ENCODE results near the gene B3GAT3. TPM values are rescaled to one million over a fixed set of nuclear protein-coding genes. Genes with fewer than 3 reads are reported as not detected.

B3GAT3 gene
- total RNA-seq, 1 experiment from 2014 or later, result 51.2 TPM

GRCh38 chr11:62665075-62665598 lies 43.4 kb upstream of the B3GAT3 start, which contains the start of the genes C11orf98 and CSKMT:
C11orf98 (minus strand) TSS chr11:62665210; CDS start chr11:62665169, 41 bp downstream.
CSKMT (plus strand) TSS chr11:62665312; CDS start chr11:62665880, 568 bp downstream.
- POLR2A ChIA-PET, result interaction anchor here (0.7 to 8.9 kb wide), 40 partner anchors 9 to 1523 kb away, joined by 3 to 195 read pairs (median 5); partner anchors contain the start of genes B3GAT3, EEF1G, GANAB and HNRNPUL2
- H3K9ac ChIP-seq (ENCODE audit: low read length), result peak within 1 kb of the TSS; percentile 100
- H3K36me3 ChIP-seq (ENCODE audit: control insufficient read depth in 1 of 2, insufficient read depth in 2 of 2, low read length in 2 of 2), result peaks cover 11 to 32% of the 10 kb centered on the region in 2 experiments; a peak in 3 of 4 replicates
- H2AFZ ChIP-seq (ENCODE audit: low read depth, low read length, poor library complexity, severe bottlenecking), result no peak within 1 kb of the TSS
- RAD21 ChIA-PET (ENCODE audit: low non-redundant PET in 1 of 2, low total read pairs in 2 of 2, uncharacterized antibody in 2 of 2, unreplicated experiment in 2 of 2), result interaction anchor here in 1 of 2 experiments (1.7 kb wide), 1 partner anchor 12 kb away, joined by 6 read pairs; the partner anchor contains the start of gene INTS5
- peak within 1 kb of the TSS; percentile 98 for H3K4me2 ChIP-seq (ENCODE audit: low read length)
- peaks cover 24 to 43% of the 10 kb centered on the region in 2 experiments; a peak in 3 of 4 replicates for H3K4me1 ChIP-seq (ENCODE audit: control insufficient read depth in 1 of 2, insufficient read depth in 2 of 2, low read length in 2 of 2)
- peak; percentile 81 for ATAC-seq
- intact Hi-C loops (cut with micrococcal nuclease), result no loop called here
- BruUV-seq (replicated peaks), result TSS peak; percentile 85
- H3K9me3 ChIP-seq (ENCODE audit: control insufficient read depth in 1 of 2, insufficient read depth in 1 of 2, low read depth in 1 of 2, low read length in 2 of 2), result no peaks in the 10 kb centered on the region
- TF ChIP-seq POLR2AphosphoS5 (IDR thresholded peaks at IDR 0.05; ENCODE audit: low read depth, low read length), result peak; percentile 100
- TF ChIP-seq YY1 (IDR thresholded peaks at IDR 0.05; ENCODE audit: extremely low read depth, insufficient replicate concordance, low read depth, low read length), result peak; percentile 82
- TF ChIP-seq EZH2 (IDR thresholded peaks at IDR 0.05), result no peak
- TF ChIP-seq POLR2A (IDR thresholded peaks at IDR 0.05; ENCODE audit: borderline replicate concordance, extremely low read depth, insufficient read depth, insufficient read length), result peak; percentile 99
- peak; percentile 70; the same call in 1 of the 2 replicates for TF ChIP-seq ZFX (IDR thresholded peaks at IDR 0.05)
- H3K27ac ChIP-seq (ENCODE audit: low read depth, low read length), result peak within 1 kb of the TSS; percentile 96
- H4K20me1 ChIP-seq (ENCODE audit: insufficient read depth), result no peaks in the 10 kb centered on the region
- H3K27me3 ChIP-seq (ENCODE audit: insufficient read depth, low read length), result no peaks in the 10 kb centered on the region
- peaks cover 56% of the 10 kb centered on the region for H3K79me2 ChIP-seq (ENCODE audit: insufficient read depth, low read length)
- peak within 1 kb of the TSS; percentile 99 for H3K4me3 ChIP-seq (replicated peaks in 1 of 2; ENCODE audit: low read depth in 1 of 2, low read length in 2 of 2)
- CTCF ChIA-PET, result interaction anchor here (0.6 to 1.9 kb wide), 8 partner anchors 10 to 327 kb away, joined by 3 to 6 read pairs (median 4); partner anchors contain the start of genes INTS5 and TUT1
- H3K9me2 ChIP-seq (ENCODE audit: insufficient read depth), result no peaks in the 10 kb centered on the region
- peak; percentile 84 for DNase-seq (ENCODE audit: low read depth, low spot score)

- ChIA-PET POLR2A (interaction anchor here (0.7 to 8.9 kb wide), 37 partner anchors 10 to 271 kb away, joined by 3 to 195 read pairs (median 5); partner anchors contain the start of genes B3GAT3, EEF1G, GANAB and HNRNPUL2), CTCF (interaction anchor here (0.8 to 1.9 kb wide), 8 partner anchors 10 to 240 kb away, joined by 3 to 6 read pairs (median 4); partner anchors contain the start of genes INTS5 and TUT1)
- peak overlapping the region; percentile 99 for H3K4me3 ChIP-seq (replicated peaks in 1 of 2; ENCODE audit: low read depth in 1 of 2, low read length in 2 of 2)
Measured at GRCh38 chr11:62664405-62665074, 42.8 kb upstream of the B3GAT3 start.

More at GRCh38 chr11:62664405-62665074, 42.8 kb upstream of the B3GAT3 start:
- Histone ChIP-seq H4K20me1 (ENCODE audit: insufficient read depth) (no peaks in the 10 kb centered on the region), H3K79me2 (ENCODE audit: insufficient read depth, low read length) (peaks cover 50% of the 10 kb centered on the region), H3K36me3 (ENCODE audit: control insufficient read depth in 1 of 2, insufficient read depth in 2 of 2, low read length in 2 of 2) (peaks cover 11 to 32% of the 10 kb centered on the region in 2 experiments; a peak in 3 of 4 replicates), H3K9ac (ENCODE audit: low read length) (peak overlapping the region; percentile 100), H3K4me1 (ENCODE audit: control insufficient read depth in 1 of 2, insufficient read depth in 2 of 2, low read length in 2 of 2) (peaks cover 18 to 37% of the 10 kb centered on the region in 2 experiments; a peak in 3 of 4 replicates), H3K9me3 (ENCODE audit: control insufficient read depth in 1 of 2, insufficient read depth in 1 of 2, low read depth in 1 of 2, low read length in 2 of 2) (no peaks in the 10 kb centered on the region), H3K27ac (ENCODE audit: low read depth, low read length) (peak overlapping the region; percentile 96), H3K4me2 (ENCODE audit: low read length) (peak overlapping the region; percentile 98), H2AFZ (ENCODE audit: low read depth, low read length, poor library complexity, severe bottlenecking) (no peak overlapping the region), H3K9me2 (ENCODE audit: insufficient read depth) (no peaks in the 10 kb centered on the region), H3K27me3 (ENCODE audit: insufficient read depth, low read length) (no peaks in the 10 kb centered on the region)
- RAD21 ChIA-PET (ENCODE audit: low non-redundant PET in 1 of 2, low total read pairs in 2 of 2, uncharacterized antibody in 2 of 2, unreplicated experiment in 2 of 2), result interaction anchor here in 1 of 2 experiments (1.7 kb wide), 1 partner anchor 11 kb away, joined by 6 read pairs; the partner anchor contains the start of gene INTS5
- TF ChIP-seq SRF (IDR thresholded peaks at IDR 0.05; ENCODE audit: low read depth), result no peak
- TF ChIP-seq YY1 (IDR thresholded peaks at IDR 0.05; ENCODE audit: extremely low read depth, insufficient replicate concordance, low read depth, low read length), result no peak
- no peak for TF ChIP-seq EGR1 (IDR thresholded peaks at IDR 0.05; ENCODE audit: low read depth)
- TF ChIP-seq ZNF274 (IDR thresholded peaks at IDR 0.05; ENCODE audit: low read depth, low read length), result no peak
- no peak for TF ChIP-seq TCF7L2 (IDR thresholded peaks at IDR 0.05; ENCODE audit: borderline replicate concordance, extremely low read depth, insufficient read depth, insufficient read length)
- no peak for TF ChIP-seq CBX3 (IDR thresholded peaks at IDR 0.05; ENCODE audit: low read depth)
- TF ChIP-seq SIN3A (IDR thresholded peaks at IDR 0.05; ENCODE audit: low read depth), result no peak
- intact Hi-C loops (cut with micrococcal nuclease), result no loop called here
- ATAC-seq, result peak; percentile 41
- BruUV-seq (replicated peaks), result TSS peak; percentile 76
- DNase-seq (ENCODE audit: low read depth, low spot score), result no peak
